ENCODE results near the gene BDKRB1. TPM values are rescaled to one million over a fixed set of nuclear protein-coding genes. Genes with fewer than 3 reads are reported as not detected.

Gene BDKRB1
- total and polyA plus RNA-seq, 2 donors from 2014 or later, result 1.2 to 1.5 TPM

DNA sequence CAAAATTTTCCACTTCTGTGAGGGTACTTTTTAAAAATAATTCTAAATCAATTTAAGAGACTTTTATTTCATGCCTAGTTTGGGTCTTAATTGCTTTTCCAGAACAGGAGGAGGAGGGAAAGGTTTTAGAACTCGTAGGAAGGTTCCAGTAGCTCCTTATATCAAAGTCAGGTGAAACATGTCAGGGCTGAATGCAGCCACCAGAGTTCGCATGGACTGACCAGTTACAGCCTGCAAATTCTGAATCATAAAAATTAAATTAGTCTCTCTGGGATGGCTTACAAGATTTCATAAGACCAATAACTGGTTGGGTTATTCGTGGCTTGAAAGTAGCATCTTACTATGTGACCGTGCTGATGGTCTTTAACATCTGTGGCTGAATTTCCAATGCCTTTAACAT lies 397 bp downstream of the BDKRB1 start:
- Histone ChIP-seq H3K4me1 (ENCODE audit: control insufficient read depth in 2 of 3, insufficient read depth in 2 of 3, low read depth in 1 of 3, low read length in 3 of 3) (no peaks in the 10 kb centered on the region), H3K36me3 (ENCODE audit: control insufficient read depth in 2 of 3, insufficient read depth in 3 of 3, low read length in 3 of 3) (no peaks in the 10 kb centered on the region), H3K27ac (ENCODE audit: low read depth in 2 of 2, low read length in 2 of 2) (no peak overlapping the region), H3K4me3 (ENCODE audit: low read length in 3 of 3) (no peak overlapping the region), H3K9ac (ENCODE audit: low read length in 3 of 3) (no peak overlapping the region), H3K27me3 (ENCODE audit: control insufficient read depth, insufficient read depth, low read length) (no peaks in the 10 kb centered on the region), H3K9me3 (ENCODE audit: control insufficient read depth in 2 of 3, insufficient read depth in 1 of 3, low read length in 3 of 3) (peaks cover 0 to 5% (median 0%) of the 10 kb centered on the region in 3 donors)
- no peak for DNase-seq
- intact Hi-C loops (cut with DNase I), result no loop called here
- FAIRE-seq, result no peak
- TF ChIP-seq, protein P1, sequence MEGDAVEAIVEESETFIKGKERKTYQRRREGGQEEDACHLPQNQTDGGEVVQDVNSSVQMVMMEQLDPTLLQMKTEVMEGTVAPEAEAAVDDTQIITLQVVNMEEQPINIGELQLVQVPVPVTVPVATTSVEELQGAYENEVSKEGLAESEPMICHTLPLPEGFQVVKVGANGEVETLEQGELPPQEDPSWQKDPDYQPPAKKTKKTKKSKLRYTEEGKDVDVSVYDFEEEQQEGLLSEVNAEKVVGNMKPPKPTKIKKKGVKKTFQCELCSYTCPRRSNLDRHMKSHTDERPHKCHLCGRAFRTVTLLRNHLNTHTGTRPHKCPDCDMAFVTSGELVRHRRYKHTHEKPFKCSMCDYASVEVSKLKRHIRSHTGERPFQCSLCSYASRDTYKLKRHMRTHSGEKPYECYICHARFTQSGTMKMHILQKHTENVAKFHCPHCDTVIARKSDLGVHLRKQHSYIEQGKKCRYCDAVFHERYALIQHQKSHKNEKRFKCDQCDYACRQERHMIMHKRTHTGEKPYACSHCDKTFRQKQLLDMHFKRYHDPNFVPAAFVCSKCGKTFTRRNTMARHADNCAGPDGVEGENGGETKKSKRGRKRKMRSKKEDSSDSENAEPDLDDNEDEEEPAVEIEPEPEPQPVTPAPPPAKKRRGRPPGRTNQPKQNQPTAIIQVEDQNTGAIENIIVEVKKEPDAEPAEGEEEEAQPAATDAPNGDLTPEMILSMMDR (IDR thresholded peaks at IDR 0.05; ENCODE audit: borderline replicate concordance, extremely low read depth, insufficient read depth), result no peak

DNA sequence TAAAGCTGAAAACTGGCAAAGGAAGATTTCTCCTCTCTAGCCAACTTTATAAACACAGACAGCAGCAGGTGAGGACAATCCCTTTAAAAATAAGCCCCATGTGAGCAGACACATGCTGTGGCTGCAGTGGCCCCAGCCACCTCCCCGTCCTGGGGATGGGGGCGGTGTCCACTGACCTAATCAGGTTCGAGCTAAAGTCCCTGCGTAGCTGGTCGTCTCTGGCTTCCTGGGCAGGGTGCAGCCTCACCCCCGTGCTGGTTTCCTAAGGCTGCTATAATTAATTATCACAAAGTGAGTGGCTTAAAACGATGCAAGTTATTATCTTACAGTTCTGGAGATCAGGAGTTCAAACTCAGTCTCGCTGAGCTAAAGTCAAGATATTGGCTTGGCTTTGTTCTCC lies 1.0 kb downstream of the BDKRB1 start:
- H3K36me3 ChIP-seq (ENCODE audit: control insufficient read depth in 2 of 3, insufficient read depth in 3 of 3, low read length in 3 of 3), result no peaks in the 10 kb centered on the region
- H3K9ac ChIP-seq (ENCODE audit: low read length in 3 of 3), result no peak overlapping the region
- H3K27ac ChIP-seq (ENCODE audit: low read depth in 2 of 2, low read length in 2 of 2), result no peak overlapping the region
- H3K4me1 ChIP-seq (ENCODE audit: control insufficient read depth in 2 of 3, insufficient read depth in 2 of 3, low read depth in 1 of 3, low read length in 3 of 3), result no peaks in the 10 kb centered on the region
- no peak for DNase-seq
- intact Hi-C loops (cut with DNase I), result no loop called here
- H3K27me3 ChIP-seq (ENCODE audit: control insufficient read depth, insufficient read depth, low read length), result no peaks in the 10 kb centered on the region
- TF ChIP-seq, protein P1 (IDR thresholded peaks at IDR 0.05; ENCODE audit: borderline replicate concordance, extremely low read depth, insufficient read depth), result no peak
- no peak for FAIRE-seq
- H3K4me3 ChIP-seq (ENCODE audit: low read length in 3 of 3), result no peak overlapping the region
- peaks cover 0 to 5% (median 0%) of the 10 kb centered on the region in 3 donors for H3K9me3 ChIP-seq (ENCODE audit: control insufficient read depth in 2 of 3, insufficient read depth in 1 of 3, low read length in 3 of 3)

DNA sequence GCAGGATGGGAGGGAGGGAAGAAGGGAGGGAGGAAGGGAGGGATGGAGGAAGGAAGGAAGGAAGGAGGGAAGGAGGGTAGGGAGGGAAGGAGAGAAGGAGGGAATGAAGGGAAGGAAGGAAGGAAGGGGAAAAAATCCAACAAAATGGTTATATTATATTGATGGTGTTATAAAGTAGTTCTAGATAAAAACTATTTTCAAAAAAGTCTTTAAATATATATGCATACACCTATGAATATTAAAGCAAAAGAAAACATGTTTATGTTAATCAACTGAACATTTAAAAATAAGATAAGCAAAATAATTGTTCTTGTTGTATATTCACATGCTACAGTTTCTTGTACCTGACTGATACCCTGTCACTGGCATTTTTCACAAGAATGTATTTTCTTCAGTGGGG lies 1.9 kb downstream of the BDKRB1 start:
- Histone ChIP-seq H3K27ac (ENCODE audit: low read depth in 2 of 2, low read length in 2 of 2) (no peak overlapping the region), H3K27me3 (ENCODE audit: control insufficient read depth, insufficient read depth, low read length) (no peaks in the 10 kb centered on the region), H3K9me3 (ENCODE audit: control insufficient read depth in 2 of 3, insufficient read depth in 1 of 3, low read length in 3 of 3) (peaks cover 0 to 5% (median 0%) of the 10 kb centered on the region in 3 donors), H3K9ac (ENCODE audit: low read length in 3 of 3) (no peak overlapping the region), H3K4me3 (ENCODE audit: low read length in 3 of 3) (no peak overlapping the region), H3K36me3 (ENCODE audit: control insufficient read depth in 2 of 3, insufficient read depth in 3 of 3, low read length in 3 of 3) (no peaks in the 10 kb centered on the region), H3K4me1 (ENCODE audit: control insufficient read depth in 2 of 3, insufficient read depth in 2 of 3, low read depth in 1 of 3, low read length in 3 of 3) (no peaks in the 10 kb centered on the region)
- no peak for DNase-seq
- TF ChIP-seq, protein P1 (IDR thresholded peaks at IDR 0.05; ENCODE audit: borderline replicate concordance, extremely low read depth, insufficient read depth), result no peak
- intact Hi-C loops (cut with DNase I), result no loop called here
- no peak for FAIRE-seq

DNA sequence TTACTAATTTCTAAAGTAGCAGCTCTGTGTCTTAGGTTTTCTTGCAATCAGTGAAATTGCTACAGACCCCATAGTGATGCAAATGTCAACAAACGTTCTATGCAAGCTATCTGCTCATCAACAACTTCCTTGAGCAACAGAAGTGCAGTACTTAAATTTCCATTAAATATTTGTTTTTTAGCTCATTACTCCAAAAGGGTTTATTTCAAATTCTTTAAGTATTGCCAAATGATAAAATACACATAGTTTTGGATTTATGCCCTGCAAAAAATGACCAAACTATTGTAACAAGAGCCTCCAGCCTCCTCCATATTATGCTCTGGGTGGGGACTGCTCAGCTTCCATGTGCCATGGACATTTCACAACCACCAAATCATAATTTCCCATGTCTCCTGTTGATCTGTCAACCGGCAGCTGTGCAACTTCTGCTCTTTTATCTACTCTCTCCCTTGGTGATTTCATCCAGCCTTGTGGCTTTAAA lies 4.4 kb downstream of the BDKRB1 start:
- Histone ChIP-seq H3K27me3 (ENCODE audit: control insufficient read depth, insufficient read depth, low read length) (no peaks in the 10 kb centered on the region), H3K36me3 (ENCODE audit: control insufficient read depth in 2 of 3, insufficient read depth in 3 of 3, low read length in 3 of 3) (no peaks in the 10 kb centered on the region), H3K9me3 (ENCODE audit: control insufficient read depth in 2 of 3, insufficient read depth in 1 of 3, low read length in 3 of 3) (peaks cover 0 to 5% (median 0%) of the 10 kb centered on the region in 3 donors), H3K27ac (ENCODE audit: low read depth in 2 of 2, low read length in 2 of 2) (no peak overlapping the region), H3K4me1 (ENCODE audit: control insufficient read depth in 2 of 3, insufficient read depth in 2 of 3, low read depth in 1 of 3, low read length in 3 of 3) (no peaks in the 10 kb centered on the region), H3K9ac (ENCODE audit: low read length in 3 of 3) (no peak overlapping the region), H3K4me3 (ENCODE audit: low read length in 3 of 3) (no peak overlapping the region)
- TF ChIP-seq, protein P1 (IDR thresholded peaks at IDR 0.05; ENCODE audit: borderline replicate concordance, extremely low read depth, insufficient read depth), result no peak
- no peak for DNase-seq
- FAIRE-seq, result no peak
- intact Hi-C loops (cut with DNase I), result no loop called here
